Endothelial cell of umbilical vein (primary cell): ENCODE results near the gene PRKCSH. TPM values are rescaled to one million over a fixed set of nuclear protein-coding genes. Genes with fewer than 3 reads are reported as not detected.
A peak's percentile ranks its signal among the peaks of the same experiment; 100 is the strongest.

ENCODE experiments used
- BruUV-seq: library from RNA; stranded (reverse); fragments of 400-500 nt; replicated peaks from 2 replicates; lab custom pipeline; 2021; lab: Mats Ljungman, UMichigan
- CTCF ChIA-PET: fragments of 300-600, 350-600 bp; sonication (Branson Sonifier 250); formaldehyde crosslinking; loops from one replicate; lab custom pipeline; 2021; ENCODE audit warnings: antibody characterized with exemption, inconsistent platforms; lab: Charles Lee
- POLR2A ChIA-PET: fragments of 300-600, 350-600 bp; sonication (Branson Sonifier 250); formaldehyde crosslinking; loops from one replicate; lab custom pipeline; 2021; ENCODE audit warnings: antibody characterized with exemption, inconsistent platforms; lab: Charles Lee
- DNase-seq: peaks from one replicate; pipeline ENCODE4 v3.0.0-alpha.2; 2011; ENCODE audit warnings: low read depth, low spot score
- FAIRE-seq: peaks from 2 replicates; lab custom pipeline; 2011; peaks lifted over from hg19 to GRCh38; lab: Jason Lieb, UNC
- H2AFZ ChIP-seq: 2 replicates; pipeline ENCODE4 v1.6.0; 2012; ENCODE audit warnings: low read depth, low read length, control low read depth, inconsistent platforms
- H3K27ac ChIP-seq: 2 replicates; pipeline ENCODE4 v1.5.1; 2011; ENCODE audit warnings: low read depth, mild to moderate bottlenecking, control low read depth, low read length, moderate library complexity; ENCODE audit not compliant: insufficient read depth
- H3K27me3 ChIP-seq, 2 experiments: 2 replicates each; pipeline versions ENCODE4 v1.6.0 to v1.6.1; 2011; ENCODE audit warnings: low read length in 2 of 2, mixed read lengths in 1 of 2; ENCODE audit not compliant: control insufficient read depth in 2 of 2, insufficient read depth in 2 of 2
- H3K36me3 ChIP-seq, 2 experiments: 2 replicates in 1 of 2; 3 replicates in 1 of 2; pipeline ENCODE4 v1.5.1; 2011; ENCODE audit warnings: low read length in 2 of 2, mild to moderate bottlenecking in 1 of 2, moderate library complexity in 1 of 2; ENCODE audit not compliant: control insufficient read depth in 2 of 2, insufficient read depth in 2 of 2; ENCODE audit errors: extremely low read depth in 1 of 2
- H3K4me1 ChIP-seq: 3 replicates; pipeline ENCODE4 v1.5.1; 2011; ENCODE audit warnings: mild to moderate bottlenecking, low read length; ENCODE audit not compliant: control insufficient read depth, insufficient read depth; ENCODE audit errors: extremely low read depth
- H3K4me2 ChIP-seq: 2 replicates; pipeline ENCODE4 v1.6.1; 2011; ENCODE audit warnings: low read length, control low read depth, mixed read lengths; ENCODE audit not compliant: insufficient read depth
- H3K4me3 ChIP-seq, 3 experiments: fragments of 200-600 bp in 1 of 3; sonication (generic), shearing (Covaris generic) in 1 of 3; replicated peaks in 1 of 3; 2 replicates each; pipeline ENCODE4 v1.5.1; 2011 to 2016; ENCODE audit warnings: control low read depth in 3 of 3, low read length in 3 of 3, mild to moderate bottlenecking in 2 of 3, inconsistent platforms in 1 of 3, low read depth in 1 of 3, moderate library complexity in 1 of 3; ENCODE audit not compliant: insufficient read depth in 1 of 3
- H3K79me2 ChIP-seq: 2 replicates; pipeline ENCODE4 v1.6.0; 2012; ENCODE audit warnings: low read length, inconsistent platforms; ENCODE audit not compliant: control insufficient read depth, insufficient read depth
- H3K9ac ChIP-seq: replicated peaks from 2 replicates; pipeline ENCODE3; 2011; ENCODE audit warnings: low read length, control low read depth; ENCODE audit not compliant: insufficient read depth; ENCODE audit errors: extremely low read depth
- H3K9me1 ChIP-seq: replicated peaks from 3 replicates; pipeline ENCODE4 v1.6.0; 2011; ENCODE audit warnings: mild to moderate bottlenecking, low read length; ENCODE audit not compliant: control insufficient read depth, insufficient read depth; ENCODE audit errors: extremely low read depth
- H3K9me3 ChIP-seq: replicated peaks from 2 replicates; pipeline ENCODE4 v1.5.1; 2012; ENCODE audit warnings: low read length, inconsistent platforms; ENCODE audit not compliant: control insufficient read depth, insufficient read depth
- H4K20me1 ChIP-seq: replicated peaks from 2 replicates; pipeline ENCODE3; 2011; ENCODE audit warnings: mild to moderate bottlenecking, low read length; ENCODE audit not compliant: control insufficient read depth, insufficient read depth; ENCODE audit errors: extremely low read depth
- EZH2 ChIP-seq: IDR thresholded peaks from 2 replicates; pipeline ENCODE4 v1.6.1; 2012; ENCODE audit warnings: borderline replicate concordance, low read depth, mild to moderate bottlenecking, moderate library complexity, low read length, inconsistent platforms; ENCODE audit not compliant: severe bottlenecking
- FOS ChIP-seq: IDR thresholded peaks from 2 replicates; pipeline ENCODE4 v1.6.1; 2011; ENCODE audit warnings: mild to moderate bottlenecking, low read length, moderate library complexity, borderline replicate concordance; ENCODE audit not compliant: insufficient read depth
- GATA2 ChIP-seq: IDR thresholded peaks from 2 replicates; pipeline ENCODE4 v1.7.0; 2011; ENCODE audit warnings: low read depth, mild to moderate bottlenecking, moderate library complexity, mixed read lengths, low read length; ENCODE audit not compliant: insufficient read length, insufficient read depth
- JUN ChIP-seq: IDR thresholded peaks from 2 replicates; pipeline ENCODE4 v1.6.1; 2011; ENCODE audit warnings: borderline replicate concordance, low read depth; ENCODE audit not compliant: insufficient read length, insufficient read depth
- MYC ChIP-seq: IDR thresholded peaks from one replicate; pipeline ENCODE4 v1.6.1; 2011; ENCODE audit warnings: mild to moderate bottlenecking, low read depth, low read length
- POLR2A ChIP-seq: IDR thresholded peaks from 2 replicates; pipeline ENCODE4 v1.6.1; 2012; ENCODE audit warnings: low read depth, mild to moderate bottlenecking, control low read depth, low read length
- POLR2AphosphoS5 ChIP-seq: IDR thresholded peaks from 2 replicates; pipeline ENCODE4 v1.6.1; 2012; ENCODE audit warnings: low read depth, mild to moderate bottlenecking, control low read depth, low read length, moderate library complexity; ENCODE audit not compliant: insufficient read depth
- dilution Hi-C: fragments of 300-500 bp; cut with MboI; formaldehyde crosslinking; loops from one replicate; pipeline ENCODE4 v1.15.0; 2019; ENCODE audit warnings: low sequenced_read_pairs; ENCODE audit not compliant: extremely low pct_ligation_motif_present
- intact Hi-C: fragments of 100-400 bp; cut with micrococcal nuclease; formaldehyde crosslinking; loops from one replicate; pipeline ENCODE4 v1.10.0; 2022
- polyA plus RNA-seq, 4 experiments: library from polyadenylated mRNA; depleted of rRNA in 3 of 4; stranded (reverse) in 3 of 4; unstranded in 1 of 4; fragments of >200 nt; gene quantifications; 2 replicates each; pipeline versions ENCODE4 v1.2.1 to v1.2.3, GENCODE V29; 2011 to 2012; ENCODE audit warnings: missing spikeins in 1 of 4
- total RNA-seq: library from RNA; stranded (reverse); gene quantifications from 2 replicates; pipeline ENCODE4 v1.2.3, GENCODE V29; 2021
- TF ChIP-seq, protein P1 (sequence below): IDR thresholded peaks from 2 replicates; pipeline ENCODE4 v1.6.1; 2011; ENCODE audit not compliant: insufficient read depth, insufficient read length
- TF ChIP-seq, protein P2 (sequence below), 2 donors: IDR thresholded peaks; 1 replicate in 1 of 2; 2 replicates in 1 of 2; pipeline ENCODE4 v1.5.1; 2011; ENCODE audit warnings: low read length in 2 of 2, mild to moderate bottlenecking in 2 of 2, moderate library complexity in 2 of 2, control low read depth in 1 of 2, inconsistent platforms in 1 of 2, low read depth in 1 of 2; ENCODE audit not compliant: insufficient read depth in 1 of 2; ENCODE audit errors: extremely low read depth in 1 of 2

PRKCSH gene
- total and polyA plus RNA-seq, 2 donors (not counting 3 experiments of a cell fraction or from before 2014, with no cell fraction given), result 215 to 425 TPM

DNA sequence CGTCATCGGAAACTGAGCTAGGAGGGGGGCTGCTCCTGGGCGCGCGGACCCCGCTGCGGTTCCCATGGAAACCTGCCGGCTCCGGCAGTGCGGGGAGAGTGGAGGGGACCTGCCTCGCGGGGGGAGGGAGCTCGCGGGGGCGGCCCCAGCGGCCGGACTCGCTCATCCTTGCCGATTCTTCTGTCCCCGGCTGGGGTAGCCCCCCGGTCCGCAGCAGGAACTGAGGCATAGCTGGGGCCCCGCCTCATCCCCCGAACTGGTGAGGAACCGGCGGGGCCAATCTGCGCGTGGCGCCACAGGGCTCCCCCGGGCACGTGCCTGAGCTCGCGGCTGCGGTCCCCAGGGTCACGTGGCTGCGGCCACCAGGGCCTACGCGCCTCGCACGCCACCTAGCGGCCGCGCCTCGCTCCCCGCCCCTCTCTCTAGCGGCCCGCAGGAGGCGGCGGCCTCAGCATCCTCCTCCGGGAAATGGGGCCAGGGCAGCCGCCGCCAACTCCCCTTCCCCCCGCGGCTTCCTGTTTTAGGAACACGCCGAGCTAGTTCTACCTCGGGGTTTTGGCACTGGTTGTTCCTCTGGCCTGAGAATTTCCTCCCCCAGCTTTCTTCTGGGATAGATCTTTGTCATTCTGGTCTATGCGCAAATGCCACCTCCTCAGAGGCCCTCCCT is 47.1 kb downstream of the PRKCSH start:
- FAIRE-seq (peak; percentile 61), DNase-seq (peak; percentile 78)
- CTCF ChIA-PET, result interaction anchor here (0.6 to 2.5 kb wide), 30 partner anchors 10 to 447 kb away, joined by 3 to 48 read pairs (median 5); partner anchors contain the start of genes CCDC159, ELOF1, EPOR and ODAD3
- H3K27ac ChIP-seq, result no peak overlapping the region
- H3K27me3 ChIP-seq, result peaks cover 13 to 25% of the 10 kb centered on the region in 2 experiments
- no peak overlapping the region for H3K4me2 ChIP-seq
- dilution Hi-C loops (no loop called here), intact Hi-C loops (loop anchor here (1.0 to 2.0 kb wide), 4 partner anchors 47 to 240 kb away; partner anchors contain the start of genes ODAD3 and PRKCSH)
- H3K36me3 ChIP-seq, result no peaks in the 10 kb centered on the region
- H3K4me3 ChIP-seq, result peak overlapping the region in 1 of 3 experiments; percentile 27
- BruUV-seq, result no TSS peak
- POLR2A ChIA-PET, result interaction anchor here (1.0 to 1.2 kb wide), 2 partner anchors 102 to 186 kb away, joined by 3 to 4 read pairs; partner anchors contain the start of gene TSPAN16
- no peaks in the 10 kb centered on the region for H3K9me3 ChIP-seq
- no peak overlapping the region for H3K9ac ChIP-seq
- peaks cover 3% of the 10 kb centered on the region for H3K4me1 ChIP-seq
- no peaks in the 10 kb centered on the region for H3K9me1 ChIP-seq
- TF ChIP-seq FOS (no peak), GATA2 (no peak), POLR2A (no peak), JUN (no peak), MYC (peak; percentile 87), POLR2AphosphoS5 (peak; percentile 87), EZH2 (no peak)
- TF ChIP-seq, protein P1, sequence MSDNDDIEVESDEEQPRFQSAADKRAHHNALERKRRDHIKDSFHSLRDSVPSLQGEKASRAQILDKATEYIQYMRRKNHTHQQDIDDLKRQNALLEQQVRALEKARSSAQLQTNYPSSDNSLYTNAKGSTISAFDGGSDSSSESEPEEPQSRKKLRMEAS, result peak; percentile 98
- TF ChIP-seq, protein P2, sequence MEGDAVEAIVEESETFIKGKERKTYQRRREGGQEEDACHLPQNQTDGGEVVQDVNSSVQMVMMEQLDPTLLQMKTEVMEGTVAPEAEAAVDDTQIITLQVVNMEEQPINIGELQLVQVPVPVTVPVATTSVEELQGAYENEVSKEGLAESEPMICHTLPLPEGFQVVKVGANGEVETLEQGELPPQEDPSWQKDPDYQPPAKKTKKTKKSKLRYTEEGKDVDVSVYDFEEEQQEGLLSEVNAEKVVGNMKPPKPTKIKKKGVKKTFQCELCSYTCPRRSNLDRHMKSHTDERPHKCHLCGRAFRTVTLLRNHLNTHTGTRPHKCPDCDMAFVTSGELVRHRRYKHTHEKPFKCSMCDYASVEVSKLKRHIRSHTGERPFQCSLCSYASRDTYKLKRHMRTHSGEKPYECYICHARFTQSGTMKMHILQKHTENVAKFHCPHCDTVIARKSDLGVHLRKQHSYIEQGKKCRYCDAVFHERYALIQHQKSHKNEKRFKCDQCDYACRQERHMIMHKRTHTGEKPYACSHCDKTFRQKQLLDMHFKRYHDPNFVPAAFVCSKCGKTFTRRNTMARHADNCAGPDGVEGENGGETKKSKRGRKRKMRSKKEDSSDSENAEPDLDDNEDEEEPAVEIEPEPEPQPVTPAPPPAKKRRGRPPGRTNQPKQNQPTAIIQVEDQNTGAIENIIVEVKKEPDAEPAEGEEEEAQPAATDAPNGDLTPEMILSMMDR (IDR thresholded peaks at IDR 0.05; ENCODE audit: extremely low read depth in 1 of 2, insufficient read depth in 1 of 2, low read depth in 1 of 2, low read length in 2 of 2), result peak; percentile 94 to 95
- H2AFZ ChIP-seq, result peak overlapping the region; percentile 26
- H3K79me2 ChIP-seq, result no peaks in the 10 kb centered on the region
- H4K20me1 ChIP-seq, result no peaks in the 10 kb centered on the region
